ACC112 (cell line): ENCODE measurements around the gene FTO.

Experiments used
- H2AFZ ChIP-seq: fragments of 200-600 bp; sonication (generic); one replicate; pipeline ENCODE4 v1.6.0; 2017; ENCODE audit warnings: antibody characterized with exemption, low read length; ENCODE audit not compliant: unreplicated experiment
- H3K27ac ChIP-seq: fragments of 200-600 bp; sonication (generic); 2 replicates; pipeline ENCODE4 v1.5.1; 2014; ENCODE audit warnings: low read depth, mild to moderate bottlenecking, antibody characterized with exemption, low read length, moderate library complexity
- H3K27me3 ChIP-seq: fragments of 200-600 bp; sonication (generic); 2 replicates; pipeline ENCODE4 v1.6.1; 2014; ENCODE audit warnings: mild to moderate bottlenecking, antibody characterized with exemption, low read length, moderate library complexity, mixed read lengths; ENCODE audit not compliant: insufficient read depth
- H3K36me3 ChIP-seq: fragments of 200-600 bp; sonication (generic); 2 replicates; pipeline ENCODE4 v1.6.1; 2016; ENCODE audit warnings: mild to moderate bottlenecking, antibody characterized with exemption, low read length, moderate library complexity, mixed read lengths; ENCODE audit not compliant: insufficient read depth
- H3K4me1 ChIP-seq: fragments of 200-600 bp; sonication (generic); one replicate; pipeline ENCODE4 v1.6.1; 2016; ENCODE audit warnings: low read length, mixed read lengths; ENCODE audit not compliant: insufficient read depth, unreplicated experiment, control insufficient read depth
- H3K4me3 ChIP-seq: fragments of 200-600 bp; sonication (generic); 2 replicates; pipeline ENCODE4 v1.5.1; 2014; ENCODE audit warnings: mild to moderate bottlenecking, low read depth, low read length
- H3K79me2 ChIP-seq: fragments of 200-600 bp; sonication (generic); one replicate; pipeline ENCODE4 v1.6.0; 2016; ENCODE audit warnings: low read length; ENCODE audit not compliant: control insufficient read depth, unreplicated experiment, insufficient read depth

Gene FTO

GRCh38 chr16:53912155-53912554, 208.2 kb downstream of the FTO start:
- H3K27me3 ChIP-seq, result no peaks in the 10 kb centered on the region
- peaks cover 28% of the 10 kb centered on the region for H3K4me1 ChIP-seq
- H3K79me2 ChIP-seq, result no peaks in the 10 kb centered on the region
- no peaks in the 10 kb centered on the region for H3K36me3 ChIP-seq
- H2AFZ ChIP-seq, result no peak overlapping the region
- H3K4me3 ChIP-seq, result no peak overlapping the region
- H3K27ac ChIP-seq, result peak overlapping the region; percentile 70

GRCh38 chr16:53913099-53913870, 209.3 kb downstream of the FTO start:
- Histone ChIP-seq H3K27me3 (no peaks in the 10 kb centered on the region), H3K27ac (peak overlapping the region; percentile 70)

GRCh38 chr16:53913920-53914319, 210.0 kb downstream of the FTO start:
- H3K4me3 ChIP-seq, result no peak overlapping the region
- H3K27ac ChIP-seq, result peak overlapping the region; percentile 70

More at GRCh38 chr16:53913099-53913870, 209.3 kb downstream of the FTO start:
- peaks cover 28% of the 10 kb centered on the region for H3K4me1 ChIP-seq
- no peak overlapping the region for H2AFZ ChIP-seq
- H3K79me2 ChIP-seq, result no peaks in the 10 kb centered on the region
- H3K36me3 ChIP-seq, result no peaks in the 10 kb centered on the region
- no peak overlapping the region for H3K4me3 ChIP-seq

GRCh38 chr16:53914736-53915135, 210.8 kb downstream of the FTO start:
- Histone ChIP-seq H3K36me3 (no peaks in the 10 kb centered on the region), H2AFZ (no peak overlapping the region), H3K4me3 (no peak overlapping the region), H3K27ac (no peak overlapping the region), H3K4me1 (peaks cover 28% of the 10 kb centered on the region), H3K79me2 (no peaks in the 10 kb centered on the region), H3K27me3 (no peaks in the 10 kb centered on the region)

More at GRCh38 chr16:53913920-53914319, 210.0 kb downstream of the FTO start:
- Histone ChIP-seq H3K36me3 (no peaks in the 10 kb centered on the region), H2AFZ (no peak overlapping the region), H3K27me3 (no peaks in the 10 kb centered on the region), H3K4me1 (peaks cover 28% of the 10 kb centered on the region), H3K79me2 (no peaks in the 10 kb centered on the region)

- H3K4me1 ChIP-seq, result peaks cover 28% of the 10 kb centered on the region
- H3K79me2 ChIP-seq, result no peaks in the 10 kb centered on the region
- H3K4me3 ChIP-seq, result no peak overlapping the region
- H3K36me3 ChIP-seq, result no peaks in the 10 kb centered on the region
- no peak overlapping the region for H2AFZ ChIP-seq
- H3K27me3 ChIP-seq, result no peaks in the 10 kb centered on the region
- no peak overlapping the region for H3K27ac ChIP-seq
Measured at GRCh38 chr16:53915452-53916160, 211.7 kb downstream of the FTO start.

- Histone ChIP-seq H3K27ac (no peak overlapping the region), H3K79me2 (no peaks in the 10 kb centered on the region), H2AFZ (no peak overlapping the region), H3K4me1 (no peaks in the 10 kb centered on the region), H3K27me3 (no peaks in the 10 kb centered on the region), H3K4me3 (no peak overlapping the region), H3K36me3 (no peaks in the 10 kb centered on the region)
Measured at GRCh38 chr16:53920988-53921387, 217.0 kb downstream of the FTO start.

GRCh38 chr16:53922067-53922806, 218.3 kb downstream of the FTO start:
- H3K4me3 ChIP-seq, result no peak overlapping the region
- no peaks in the 10 kb centered on the region for H3K79me2 ChIP-seq
- no peaks in the 10 kb centered on the region for H3K27me3 ChIP-seq
- H2AFZ ChIP-seq, result no peak overlapping the region
- H3K27ac ChIP-seq, result no peak overlapping the region
- no peaks in the 10 kb centered on the region for H3K36me3 ChIP-seq
- H3K4me1 ChIP-seq, result no peaks in the 10 kb centered on the region

GRCh38 chr16:53922807-53923571, 219.0 kb downstream of the FTO start:
- no peak overlapping the region for H3K4me3 ChIP-seq
- no peaks in the 10 kb centered on the region for H3K27me3 ChIP-seq
- H3K27ac ChIP-seq, result no peak overlapping the region
- H3K4me1 ChIP-seq, result no peaks in the 10 kb centered on the region
- H3K36me3 ChIP-seq, result no peaks in the 10 kb centered on the region
- H3K79me2 ChIP-seq, result no peaks in the 10 kb centered on the region
- H2AFZ ChIP-seq, result no peak overlapping the region

- Histone ChIP-seq H2AFZ (no peak overlapping the region), H3K36me3 (no peaks in the 10 kb centered on the region), H3K27ac (no peak overlapping the region), H3K79me2 (no peaks in the 10 kb centered on the region), H3K4me1 (no peaks in the 10 kb centered on the region), H3K4me3 (no peak overlapping the region), H3K27me3 (no peaks in the 10 kb centered on the region)
Measured at GRCh38 chr16:53924331-53925106, 220.6 kb downstream of the FTO start.

- no peaks in the 10 kb centered on the region for H3K27me3 ChIP-seq
- no peaks in the 10 kb centered on the region for H3K4me1 ChIP-seq
- no peak overlapping the region for H3K27ac ChIP-seq
- H2AFZ ChIP-seq, result no peak overlapping the region
- no peaks in the 10 kb centered on the region for H3K79me2 ChIP-seq
- H3K4me3 ChIP-seq, result no peak overlapping the region
- H3K36me3 ChIP-seq, result no peaks in the 10 kb centered on the region
Measured at GRCh38 chr16:53925107-53925410, 221.1 kb downstream of the FTO start.
